GM12801 (cell line): ENCODE results near the gene LHX1.

Source experiments
- TF ChIP-seq, protein P1 (sequence below): IDR thresholded peaks from one replicate; pipeline ENCODE4 v1.5.1; 2011; ENCODE audit warnings: control low read depth; ENCODE audit not compliant: insufficient read length; ENCODE audit errors: extremely low read depth

Gene LHX1

DNA sequence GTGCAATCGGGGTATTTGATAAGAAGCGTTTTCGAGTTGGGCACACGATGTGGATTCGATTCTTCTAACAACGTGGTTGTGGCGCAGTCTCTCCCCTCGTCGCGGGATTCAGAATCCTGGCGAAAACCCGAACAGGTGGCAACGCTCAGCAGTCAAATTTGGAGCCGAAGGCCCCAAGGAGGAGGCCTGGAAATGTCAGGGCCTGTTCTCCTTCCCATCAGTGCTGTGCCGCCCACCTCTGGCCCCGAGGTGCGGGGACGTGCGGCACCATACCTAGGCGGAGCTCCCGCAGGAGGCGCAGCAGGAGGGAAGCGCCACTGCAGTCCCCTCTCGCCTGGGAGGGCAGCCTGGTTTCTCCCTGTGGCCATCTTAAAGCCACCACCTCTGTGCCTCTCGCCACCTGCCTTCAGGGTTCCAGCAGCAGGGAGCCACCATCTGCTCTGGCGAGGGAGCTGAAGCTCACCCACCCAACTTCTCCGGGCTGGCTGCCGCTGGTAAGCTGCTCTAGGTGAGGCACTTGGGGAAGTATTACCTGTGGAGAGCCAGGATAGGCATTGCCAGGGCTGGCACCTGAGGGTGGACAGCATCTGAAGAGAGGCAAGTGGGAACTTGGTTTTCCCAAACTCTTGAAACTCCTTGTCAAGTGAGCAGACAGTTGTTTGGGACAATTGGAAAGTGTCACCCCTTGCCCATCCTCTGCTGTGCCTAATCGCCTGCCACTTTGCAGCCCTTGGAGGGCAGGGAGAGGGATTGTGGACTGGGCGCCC lies 8.9 kb downstream of the LHX1 start:
- TF ChIP-seq, protein P1, sequence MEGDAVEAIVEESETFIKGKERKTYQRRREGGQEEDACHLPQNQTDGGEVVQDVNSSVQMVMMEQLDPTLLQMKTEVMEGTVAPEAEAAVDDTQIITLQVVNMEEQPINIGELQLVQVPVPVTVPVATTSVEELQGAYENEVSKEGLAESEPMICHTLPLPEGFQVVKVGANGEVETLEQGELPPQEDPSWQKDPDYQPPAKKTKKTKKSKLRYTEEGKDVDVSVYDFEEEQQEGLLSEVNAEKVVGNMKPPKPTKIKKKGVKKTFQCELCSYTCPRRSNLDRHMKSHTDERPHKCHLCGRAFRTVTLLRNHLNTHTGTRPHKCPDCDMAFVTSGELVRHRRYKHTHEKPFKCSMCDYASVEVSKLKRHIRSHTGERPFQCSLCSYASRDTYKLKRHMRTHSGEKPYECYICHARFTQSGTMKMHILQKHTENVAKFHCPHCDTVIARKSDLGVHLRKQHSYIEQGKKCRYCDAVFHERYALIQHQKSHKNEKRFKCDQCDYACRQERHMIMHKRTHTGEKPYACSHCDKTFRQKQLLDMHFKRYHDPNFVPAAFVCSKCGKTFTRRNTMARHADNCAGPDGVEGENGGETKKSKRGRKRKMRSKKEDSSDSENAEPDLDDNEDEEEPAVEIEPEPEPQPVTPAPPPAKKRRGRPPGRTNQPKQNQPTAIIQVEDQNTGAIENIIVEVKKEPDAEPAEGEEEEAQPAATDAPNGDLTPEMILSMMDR = no peak

DNA sequence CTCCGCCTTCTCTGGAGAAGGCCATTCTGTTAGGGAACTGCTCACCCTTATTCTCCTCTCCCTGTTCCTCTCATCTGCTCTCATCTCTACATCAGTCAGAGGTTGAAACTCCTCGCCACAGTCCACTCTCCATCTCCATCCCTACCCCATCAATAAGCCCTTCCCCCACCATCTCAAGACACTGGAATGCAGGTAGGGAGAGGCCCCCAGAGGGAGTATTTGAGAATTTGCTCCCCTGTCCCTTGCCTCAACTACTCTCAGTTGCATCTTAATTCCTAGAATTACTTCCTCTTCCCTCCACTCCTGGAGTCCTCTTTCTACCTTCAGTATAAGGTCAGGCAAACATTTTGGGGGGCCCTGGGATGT lies 9.4 kb downstream of the LHX1 start:
- TF ChIP-seq, protein P1 = no peak

DNA sequence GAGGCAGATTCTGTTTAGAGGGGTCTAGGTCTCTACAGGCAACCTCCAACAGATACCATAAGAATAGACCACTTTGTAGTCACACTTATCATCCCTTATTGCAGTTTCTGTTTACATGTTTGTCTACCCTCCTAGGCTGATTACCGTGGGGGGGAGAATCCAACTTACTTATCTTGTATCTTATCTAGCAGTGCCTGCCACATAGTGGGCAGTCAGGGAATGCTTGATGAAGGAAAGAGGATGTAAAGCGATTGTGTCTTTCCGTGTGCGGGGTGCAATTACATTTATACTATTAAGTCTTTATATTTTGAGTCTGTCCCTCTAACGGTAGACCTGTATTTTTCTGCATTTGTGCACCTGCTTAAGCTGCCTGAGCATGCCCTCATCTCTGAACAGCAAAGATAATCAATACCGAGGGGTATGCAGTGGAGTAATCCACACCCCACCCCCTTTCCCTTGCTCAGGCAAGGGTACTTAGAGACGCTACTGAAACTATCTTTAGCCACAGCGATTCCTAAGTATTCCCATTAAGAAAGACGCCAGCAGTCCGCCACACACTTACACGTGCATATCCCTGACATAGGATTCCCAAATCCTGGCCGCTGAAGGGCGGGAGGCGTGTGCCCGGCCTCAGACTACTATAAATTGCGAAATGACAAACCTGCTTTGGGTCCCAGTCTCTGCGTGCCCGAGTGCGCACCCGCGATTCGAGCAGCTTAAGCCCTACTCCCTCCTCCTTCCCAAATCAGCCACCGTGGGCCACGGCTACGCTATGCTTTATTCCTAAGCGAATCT lies 10.8 kb downstream of the LHX1 start:
- TF ChIP-seq, protein P1 = no peak

DNA sequence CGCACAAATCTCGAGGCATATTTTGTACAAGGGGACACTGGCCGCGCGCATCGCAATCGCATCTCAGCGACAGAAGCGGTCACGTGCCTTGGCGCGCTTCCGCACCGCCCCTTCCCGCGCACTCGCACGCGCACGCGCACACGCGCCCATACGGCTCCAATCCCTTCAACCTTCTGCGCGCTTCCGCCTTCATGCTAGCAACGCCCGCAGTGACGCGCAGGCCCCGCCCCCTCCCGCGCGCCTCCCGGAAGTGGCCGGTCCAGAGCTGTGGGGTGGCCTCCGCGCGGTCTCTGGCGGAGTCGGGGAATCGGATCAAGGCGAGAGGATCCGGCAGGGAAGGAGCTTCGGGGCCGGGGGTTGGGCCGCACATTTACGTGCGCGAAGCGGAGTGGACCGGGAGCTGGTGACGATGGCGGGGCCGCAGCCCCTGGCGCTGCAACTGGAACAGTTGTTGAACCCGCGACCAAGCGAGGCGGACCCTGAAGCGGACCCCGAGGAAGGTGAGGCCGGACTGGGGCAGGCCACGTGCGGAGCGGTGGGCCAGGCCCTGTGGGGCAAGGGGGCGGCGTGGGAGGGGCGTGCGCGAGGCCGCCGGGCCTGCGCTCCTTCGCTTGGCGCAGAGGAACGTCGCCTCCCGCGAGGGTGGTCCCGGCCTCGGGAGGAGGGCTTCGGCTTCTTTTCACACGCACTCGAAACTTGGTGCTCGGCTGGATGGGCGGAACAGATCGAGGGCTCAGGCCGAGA lies 11.6 kb downstream of the LHX1 start, which contains the start of gene AATF:
TSS of gene AATF (plus strand) at position 238 of the 744 bp plus-strand sequence. CDS start at position 410, 172 bp downstream.
- TF ChIP-seq, protein P1 = no peak

DNA sequence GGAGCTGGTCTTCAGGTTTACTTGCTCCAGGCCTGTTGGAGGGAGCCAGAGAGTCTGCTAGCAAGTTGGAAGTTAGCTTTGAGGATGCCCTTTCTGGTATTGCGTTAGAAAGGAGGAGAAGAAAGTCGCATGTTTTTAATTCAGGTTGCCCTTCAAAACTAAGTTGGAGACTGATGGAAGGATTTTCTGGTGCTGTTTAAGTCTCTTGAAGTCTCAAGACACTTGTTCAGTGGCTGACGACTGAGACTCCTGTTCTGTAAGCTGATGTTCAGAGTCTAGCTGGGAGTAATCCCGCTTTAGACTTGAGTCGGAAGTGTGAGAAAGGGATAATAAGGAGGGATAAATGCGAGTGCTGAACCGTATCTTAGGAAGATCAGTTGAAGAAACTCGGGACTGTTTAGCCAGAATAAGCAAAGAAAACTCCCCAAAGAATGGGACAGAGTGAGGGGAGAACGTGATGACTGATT lies 12.2 kb downstream of the LHX1 start:
- TF ChIP-seq, protein P1 = no peak

DNA sequence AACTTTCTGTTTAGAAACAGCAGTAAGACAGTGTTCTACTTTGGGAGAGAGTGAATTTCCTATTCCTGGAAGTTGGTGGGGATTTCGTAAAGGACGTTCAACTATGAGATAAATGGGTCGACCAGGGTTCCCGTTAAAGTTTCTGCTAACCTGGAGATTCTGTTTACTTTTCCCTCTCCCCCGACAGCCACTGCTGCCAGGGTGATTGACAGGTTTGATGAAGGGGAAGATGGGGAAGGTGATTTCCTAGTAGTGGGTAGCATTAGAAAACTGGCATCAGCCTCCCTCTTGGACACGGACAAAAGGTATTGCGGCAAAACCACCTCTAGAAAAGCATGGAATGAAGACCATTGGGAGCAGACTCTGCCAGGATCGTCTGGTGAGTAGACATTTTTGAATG lies 12.8 kb downstream of the LHX1 start:
- TF ChIP-seq, protein P1 = no peak

DNA sequence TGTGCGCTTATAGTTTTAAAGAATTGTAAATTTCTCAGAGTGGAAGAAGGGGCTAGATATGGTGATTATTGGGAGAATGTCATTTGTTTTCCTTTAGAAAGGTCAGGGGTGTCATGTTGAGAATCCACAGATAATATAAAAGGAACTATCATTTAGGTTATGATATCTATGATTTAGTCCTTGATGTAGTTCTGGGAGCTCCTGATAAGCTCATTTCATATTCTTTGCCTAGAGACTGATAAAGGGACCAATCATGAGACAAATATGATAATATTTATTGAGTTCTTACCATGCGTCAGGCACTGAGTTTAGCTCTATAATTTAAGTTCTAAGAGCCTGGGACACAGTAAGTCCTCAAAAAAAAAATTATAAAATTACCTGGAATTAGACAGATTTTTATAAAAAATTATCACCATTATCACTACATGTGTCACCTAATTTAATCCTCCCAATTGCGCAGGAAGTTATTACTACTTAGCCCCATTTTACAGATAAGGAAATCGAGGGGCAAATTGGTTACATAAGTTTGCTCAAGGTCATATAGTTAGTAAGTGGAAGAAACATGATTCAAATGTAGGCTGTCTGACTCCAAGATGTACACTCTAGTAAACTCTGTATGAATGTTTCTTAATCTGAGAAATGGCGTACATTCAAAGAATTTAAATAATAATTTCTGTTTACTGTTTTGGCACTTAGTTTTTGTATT lies 14.0 kb downstream of the LHX1 start:
- TF ChIP-seq, protein P1 = no peak
